ENCODE measurements around the gene HASPIN. TPM values are rescaled to one million over a fixed set of nuclear protein-coding genes. Genes with fewer than 3 reads are reported as not detected.
"Not testable (repeated sequence)": the region's sequence is repeated elsewhere in the genome, so short reads cannot be mapped to it uniquely, and the experiment has no call there.

Gene HASPIN
- polyA plus RNA-seq, 3 donors, result 0.05 TPM; not detected in 2

DNA sequence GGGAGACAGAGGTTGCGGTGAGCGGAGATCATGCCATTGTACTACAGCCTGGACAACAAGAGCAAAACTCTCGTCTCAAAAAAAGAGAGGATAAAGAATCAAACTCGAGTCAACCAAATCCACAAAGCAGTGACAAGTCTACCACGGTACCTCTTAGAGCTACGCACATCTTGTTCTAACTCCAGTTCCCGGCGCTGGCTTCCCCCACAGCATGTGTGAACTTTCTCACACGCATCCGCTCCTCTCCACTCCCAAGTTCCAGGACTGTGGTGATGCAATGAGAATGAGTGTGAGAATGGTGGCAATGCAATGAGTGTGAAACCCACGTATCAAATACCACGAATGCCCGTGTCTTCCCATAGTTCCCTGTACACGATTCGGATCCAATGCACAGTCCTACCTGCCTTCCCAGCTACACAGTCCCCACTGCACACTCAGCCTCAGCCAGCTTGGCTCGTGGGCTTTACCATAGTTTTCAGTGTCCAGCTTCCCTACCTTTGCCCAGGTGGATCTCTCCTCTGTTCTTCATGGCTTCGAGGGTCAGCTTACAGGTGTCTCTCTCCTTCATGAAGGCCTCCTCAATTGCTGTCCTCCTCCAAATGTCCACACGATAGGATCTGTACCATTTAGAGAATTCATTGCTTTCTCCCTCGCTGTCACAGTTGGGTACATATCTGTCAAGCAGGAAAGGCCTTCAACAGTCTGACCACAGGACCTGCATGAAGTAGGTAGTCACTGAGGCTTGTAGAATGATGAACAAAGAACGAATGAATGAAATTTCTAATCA, 18.6 kb upstream of the HASPIN start:
- Histone ChIP-seq H3K9me3 (replicated peaks in 1 of 2; ENCODE audit: control insufficient read depth in 1 of 2, insufficient read depth in 1 of 2, low read length in 2 of 2) (peaks cover 0 to 4% of the 10 kb centered on the region in 2 donors), H3K4me1 (ENCODE audit: control insufficient read depth in 1 of 2, insufficient read depth in 2 of 2, low read length in 2 of 2) (peaks cover 2 to 4% of the 10 kb centered on the region in 2 donors), H3K4me2 (replicated peaks; ENCODE audit: extremely low read depth, low read length, poor library complexity, severe bottlenecking) (no peak overlapping the region), H3K27ac (ENCODE audit: low read depth in 1 of 2, low read length in 2 of 2) (no peak overlapping the region), H3K4me3 (replicated peaks in 1 of 3; ENCODE audit: low read depth in 2 of 3, low read length in 3 of 3) (no peak overlapping the region), H2AFZ (ENCODE audit: insufficient read depth, low read depth, low read length, poor library complexity, severe bottlenecking) (no peak overlapping the region), H3K9ac (ENCODE audit: insufficient read depth, low read length, poor library complexity, severe bottlenecking) (no peak overlapping the region), H3K79me2 (ENCODE audit: insufficient read depth, low read length) (no peaks in the 10 kb centered on the region), H3K36me3 (replicated peaks in 1 of 2; ENCODE audit: control insufficient read depth in 1 of 2, insufficient read depth in 2 of 2, low read length in 2 of 2) (no peaks in the 10 kb centered on the region), H3K27me3 (ENCODE audit: control insufficient read depth in 2 of 2, insufficient read depth in 2 of 2, low read length in 2 of 2) (no peaks in the 10 kb centered on the region), H4K20me1 (ENCODE audit: insufficient read depth, low read length) (no peaks in the 10 kb centered on the region)
- Mint-ChIP-seq H3K4me1 (peaks cover 11% of the 10 kb centered on the region), H3K36me3 (peaks cover 0 to 6% of the 10 kb centered on the region in 2 donors), H3K27me3 (ENCODE audit: low read depth in 3 of 3) (peaks cover 0 to 6% (median 2%) of the 10 kb centered on the region in 3 donors), H3K4me3 (no peak overlapping the region), H3K27ac (peak overlapping the region in 1 of 7 donors; percentile 15), H3K9me3 (peaks cover 0 to 6% (median 5%) of the 10 kb centered on the region in 7 donors)
- DNase-seq, result no peak
- TF ChIP-seq CTCF (IDR thresholded peaks at IDR 0.05), result no peak
- WGBS (ENCODE audit: insufficient coverage), result 84% methylated on average over 7 of the region's 20 CpGs
- intact Hi-C loops (cut with micrococcal nuclease), result no loop called here

- H3K36me3 Mint-ChIP-seq; H4K20me1 ChIP-seq (ENCODE audit: insufficient read depth, low read length); intact Hi-C loops (cut with micrococcal nuclease); H3K27me3 ChIP-seq (ENCODE audit: control insufficient read depth in 2 of 2, insufficient read depth in 2 of 2, low read length in 2 of 2); H3K36me3 ChIP-seq (replicated peaks in 1 of 2; ENCODE audit: control insufficient read depth in 1 of 2, insufficient read depth in 2 of 2, low read length in 2 of 2); H3K9me3 Mint-ChIP-seq; H3K79me2 ChIP-seq (ENCODE audit: insufficient read depth, low read length); H3K9ac ChIP-seq (ENCODE audit: insufficient read depth, low read length, poor library complexity, severe bottlenecking); H3K4me2 ChIP-seq (replicated peaks; ENCODE audit: extremely low read depth, low read length, poor library complexity, severe bottlenecking); H3K4me1 ChIP-seq (ENCODE audit: control insufficient read depth in 1 of 2, insufficient read depth in 2 of 2, low read length in 2 of 2); DNase-seq; H3K9me3 ChIP-seq (replicated peaks in 1 of 2; ENCODE audit: control insufficient read depth in 1 of 2, insufficient read depth in 1 of 2, low read length in 2 of 2); H3K27me3 Mint-ChIP-seq (ENCODE audit: low read depth in 3 of 3); H3K4me3 ChIP-seq (replicated peaks in 1 of 3; ENCODE audit: low read depth in 2 of 3, low read length in 3 of 3); H2AFZ ChIP-seq (ENCODE audit: insufficient read depth, low read depth, low read length, poor library complexity, severe bottlenecking); H3K4me3 Mint-ChIP-seq; H3K27ac Mint-ChIP-seq; H3K27ac ChIP-seq (ENCODE audit: low read depth in 1 of 2, low read length in 2 of 2): not testable (repeated sequence)
- whole genome bisulfite sequencing (ENCODE audit: insufficient coverage), result 100% methylated on average over 1 of the region's 1 CpG
- peaks cover 14% of the 10 kb centered on the region for H3K4me1 Mint-ChIP-seq
These were observed 18.1 kb upstream of the HASPIN start for GRCh38 chr17:3705718-3705984.

Measured in CD14-positive monocyte (primary cell).